GM21723 (cell line): ENCODE measurements around the gene RTN4IP1.
A peak's percentile ranks its signal among the peaks of the same experiment; 100 is the strongest.

ENCODE experiments used
- ATAC-seq: cut with Tn5 transposase; IDR thresholded peaks from one replicate; pipeline ENCODE4 v1.9.1; 2021; ENCODE audit warnings: mild to moderate bottlenecking, moderate library complexity; ENCODE audit not compliant: unreplicated experiment

Gene RTN4IP1

DNA sequence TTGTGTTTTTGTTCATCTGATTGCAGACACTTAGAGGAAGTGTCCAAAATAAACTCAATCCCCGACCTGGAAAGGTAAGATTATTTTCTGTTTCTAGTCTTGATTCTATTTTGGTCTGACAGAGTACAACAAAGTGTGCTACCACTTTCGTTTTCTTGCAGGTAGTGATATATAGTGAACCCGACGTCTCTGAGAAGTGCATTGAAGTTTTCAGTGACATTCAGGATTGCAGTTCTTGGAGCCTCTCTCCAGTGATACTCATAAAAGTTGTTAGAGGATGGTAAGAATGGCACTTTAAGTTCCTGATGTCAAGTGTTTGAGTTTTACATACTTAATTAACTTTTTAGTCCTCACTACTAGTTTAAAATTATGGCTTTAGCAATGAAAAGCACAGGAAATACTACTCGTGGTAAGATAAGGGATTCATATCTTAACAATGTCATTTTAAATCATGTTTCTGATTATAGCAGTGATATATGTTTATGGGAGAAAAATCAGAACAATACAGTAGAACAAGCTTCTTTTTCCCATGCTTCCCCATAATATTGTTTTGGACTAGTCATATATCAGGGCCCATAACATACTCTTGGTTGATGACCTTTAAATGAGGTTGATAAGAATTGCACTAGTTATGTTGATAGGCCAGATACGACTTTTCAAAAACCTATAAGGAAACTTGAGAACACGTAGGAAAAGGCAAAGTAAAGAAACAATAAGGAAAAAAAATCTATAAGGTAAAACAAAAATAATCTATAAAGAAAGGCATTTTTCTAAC, 104.0 kb downstream of the RTN4IP1 start:
- ATAC-seq: peak; percentile 45

- ATAC-seq: no peak
Measured at GRCh38 chr6:106522562-106523250, 106.6 kb downstream of the RTN4IP1 start.
